Stimulated activated CD8-positive, alpha-beta memory T cell treated with anti-CD3 and anti-CD28 coated beads, Interleukin-12 subunit alpha, Interleukin-12 subunit beta, amount 100 ng/mL, for 4 hours (primary cell): ENCODE measurements around the gene CCDC15.
"Not testable (repeated sequence)": the region's sequence is repeated elsewhere in the genome, so short reads cannot be mapped to it uniquely, and the experiment has no call there.

Experiments
- DNase-seq: peaks from one replicate; pipeline ENCODE4 v3.0.0-alpha.2; 2020; ENCODE audit warnings: low read depth

The CCDC15 gene

DNA sequence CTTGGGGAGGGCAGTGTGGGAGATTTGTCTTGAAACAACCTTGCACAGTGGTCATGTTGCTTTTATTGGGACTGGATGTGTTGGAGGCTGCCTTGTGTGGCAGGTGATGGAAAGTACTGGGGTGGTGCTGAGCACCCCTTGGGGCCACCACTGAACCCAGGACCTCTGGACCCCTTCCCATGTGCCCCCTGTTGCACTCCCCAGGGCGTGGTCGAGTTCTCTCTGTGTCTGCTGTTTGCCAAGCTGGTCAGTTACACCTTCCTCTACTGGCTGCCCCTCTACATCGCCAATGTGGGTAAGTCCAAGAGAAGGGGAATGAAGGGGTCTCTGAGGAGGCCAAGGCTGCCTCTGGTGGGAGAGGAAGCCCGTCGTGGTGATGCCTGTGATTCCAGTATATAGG lies 128.0 kb downstream of the CCDC15 start:
- DNase-seq, result no peak

DNA sequence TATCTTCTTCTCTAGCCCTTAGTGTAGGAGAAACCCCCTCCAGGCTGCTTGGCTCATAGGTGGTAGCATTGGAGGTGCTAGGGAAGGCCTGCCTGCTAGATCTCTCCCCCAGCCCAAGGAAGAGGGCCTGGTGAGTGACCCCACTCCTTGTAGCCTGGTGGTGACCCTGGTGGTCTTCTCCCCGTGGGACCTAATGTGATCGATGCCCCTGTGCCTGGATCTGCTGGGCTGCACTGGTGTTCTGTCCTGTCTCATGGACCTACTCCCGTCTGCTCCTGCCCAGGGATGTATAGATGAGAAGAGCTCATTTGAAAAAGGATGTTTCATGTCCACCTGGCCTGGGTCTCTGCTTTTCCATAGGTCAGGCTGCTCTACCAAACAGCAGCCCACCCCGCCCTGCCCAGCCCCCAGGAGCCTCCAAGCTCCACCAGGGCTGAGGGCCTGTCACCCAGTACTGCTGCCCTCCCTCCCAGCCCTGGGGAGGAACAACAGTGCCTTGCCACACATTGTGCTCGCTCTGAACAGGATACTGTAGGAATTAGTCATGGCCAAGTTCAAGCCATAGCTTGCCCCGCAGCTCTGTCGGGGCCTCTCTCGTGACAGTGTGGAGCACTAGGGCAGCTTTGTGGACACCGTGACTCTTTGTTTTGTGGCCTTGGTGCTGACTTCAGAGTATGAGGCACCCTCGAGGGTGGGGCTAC lies 128.8 kb downstream of the CCDC15 start:
- DNase-seq, result no peak

DNA sequence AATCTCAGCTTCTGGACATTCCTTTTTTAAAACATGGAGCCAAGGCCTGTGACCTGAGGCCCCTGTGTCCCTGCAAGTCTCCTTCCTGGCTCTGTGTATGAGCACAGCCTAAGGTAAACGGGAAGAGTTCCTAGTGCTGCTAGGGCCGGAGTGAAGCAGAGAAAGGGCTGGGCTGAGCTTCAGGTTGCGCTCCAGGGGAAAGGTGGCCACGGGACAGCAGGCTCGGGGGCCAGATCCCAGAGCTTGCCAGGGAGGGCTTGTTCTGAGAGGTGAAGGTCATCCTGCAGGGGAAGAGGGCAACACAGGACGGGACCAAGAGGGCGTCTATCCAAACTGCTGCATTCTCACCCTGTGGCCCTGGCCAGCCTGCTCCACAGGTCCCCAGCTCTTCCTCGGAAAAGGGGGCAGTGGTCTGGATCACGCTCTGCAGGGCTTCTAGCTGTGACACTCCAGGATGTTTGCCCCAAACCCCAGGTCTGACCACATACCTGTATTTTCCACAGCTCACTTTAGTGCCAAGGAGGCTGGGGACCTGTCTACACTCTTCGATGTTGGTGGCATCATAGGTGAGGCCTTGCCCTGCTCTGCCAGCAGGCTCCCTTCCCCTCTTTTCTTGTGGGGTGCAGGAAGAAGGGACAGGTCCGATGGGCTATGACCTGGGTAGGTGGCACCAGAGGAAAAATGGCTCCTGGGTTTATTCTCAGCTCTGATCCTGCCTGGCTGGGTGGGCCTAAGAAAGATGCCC lies 129.5 kb downstream of the CCDC15 start:
- no peak for DNase-seq

DNA sequence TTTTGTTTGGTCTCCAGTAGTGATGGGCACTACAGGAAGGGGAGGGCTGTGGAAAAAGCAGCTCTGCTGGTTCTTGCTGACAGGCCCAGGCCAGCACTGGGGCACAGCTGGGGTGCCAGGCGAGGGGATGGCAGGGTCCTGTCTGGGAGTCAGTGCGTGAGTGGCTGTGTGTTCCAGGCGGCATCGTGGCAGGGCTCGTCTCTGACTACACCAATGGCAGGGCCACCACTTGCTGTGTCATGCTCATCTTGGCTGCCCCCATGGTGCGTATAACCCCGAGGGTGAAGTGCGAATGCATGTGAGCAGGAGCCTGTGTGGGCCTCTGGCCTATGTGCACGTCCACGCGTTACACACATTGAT lies 130.0 kb downstream of the CCDC15 start:
- DNase-seq, result no peak

DNA sequence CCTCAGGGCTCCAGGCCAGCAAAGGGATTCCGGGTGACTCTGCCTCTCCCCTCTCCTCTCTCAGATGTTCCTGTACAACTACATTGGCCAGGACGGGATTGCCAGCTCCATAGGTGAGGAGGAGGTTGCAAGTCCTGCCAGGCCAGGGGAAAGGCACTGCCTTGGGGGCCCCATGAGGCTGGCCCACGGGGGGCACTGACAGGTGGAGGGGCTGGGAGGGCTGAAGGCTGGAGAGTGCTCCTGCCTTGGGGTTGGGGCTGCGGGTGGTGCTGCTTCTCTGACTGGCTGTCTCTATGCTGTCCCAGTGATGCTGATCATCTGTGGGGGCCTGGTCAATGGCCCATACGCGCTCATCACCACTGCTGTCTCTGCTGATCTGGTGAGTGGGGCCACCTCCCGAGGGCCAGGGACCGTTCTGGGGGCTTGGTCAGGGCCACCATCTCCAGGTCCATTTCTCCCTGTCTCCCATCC lies 130.8 kb downstream of the CCDC15 start:
- DNase-seq, result no peak

DNA sequence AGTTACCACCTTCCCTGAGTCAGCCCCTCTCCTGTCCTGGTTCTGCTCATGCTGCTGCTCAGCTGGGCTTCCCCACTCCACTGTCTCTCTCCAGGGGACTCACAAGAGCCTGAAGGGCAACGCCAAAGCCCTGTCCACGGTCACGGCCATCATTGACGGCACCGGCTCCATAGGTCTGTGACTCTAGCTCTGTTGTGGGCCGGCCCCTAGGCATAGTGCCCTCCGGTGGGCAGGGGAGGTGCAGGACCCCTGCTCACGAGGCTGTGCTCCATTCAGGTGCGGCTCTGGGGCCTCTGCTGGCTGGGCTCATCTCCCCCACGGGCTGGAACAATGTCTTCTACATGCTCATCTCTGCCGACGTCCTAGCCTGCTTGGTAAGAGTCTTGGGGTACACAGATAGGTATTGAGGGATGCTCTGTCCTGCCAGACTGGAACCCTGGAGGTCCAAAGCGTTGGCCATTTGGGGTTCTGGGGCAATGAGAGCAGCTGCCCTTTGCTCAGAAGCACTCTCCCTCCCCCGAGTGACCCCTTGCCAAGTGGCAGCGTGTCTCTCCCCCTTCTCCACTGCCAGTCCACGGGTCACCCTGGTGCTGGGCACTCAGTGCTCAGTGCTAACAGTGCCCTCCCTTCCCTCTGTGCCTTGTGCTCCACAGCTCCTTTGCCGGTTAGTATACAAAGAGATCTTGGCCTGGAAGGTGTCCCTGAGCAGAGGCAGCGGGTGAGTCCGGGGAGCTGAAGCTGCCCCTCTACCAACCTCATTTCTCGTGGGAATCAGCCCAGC lies 131.5 kb downstream of the CCDC15 start:
- no peak for DNase-seq

DNA sequence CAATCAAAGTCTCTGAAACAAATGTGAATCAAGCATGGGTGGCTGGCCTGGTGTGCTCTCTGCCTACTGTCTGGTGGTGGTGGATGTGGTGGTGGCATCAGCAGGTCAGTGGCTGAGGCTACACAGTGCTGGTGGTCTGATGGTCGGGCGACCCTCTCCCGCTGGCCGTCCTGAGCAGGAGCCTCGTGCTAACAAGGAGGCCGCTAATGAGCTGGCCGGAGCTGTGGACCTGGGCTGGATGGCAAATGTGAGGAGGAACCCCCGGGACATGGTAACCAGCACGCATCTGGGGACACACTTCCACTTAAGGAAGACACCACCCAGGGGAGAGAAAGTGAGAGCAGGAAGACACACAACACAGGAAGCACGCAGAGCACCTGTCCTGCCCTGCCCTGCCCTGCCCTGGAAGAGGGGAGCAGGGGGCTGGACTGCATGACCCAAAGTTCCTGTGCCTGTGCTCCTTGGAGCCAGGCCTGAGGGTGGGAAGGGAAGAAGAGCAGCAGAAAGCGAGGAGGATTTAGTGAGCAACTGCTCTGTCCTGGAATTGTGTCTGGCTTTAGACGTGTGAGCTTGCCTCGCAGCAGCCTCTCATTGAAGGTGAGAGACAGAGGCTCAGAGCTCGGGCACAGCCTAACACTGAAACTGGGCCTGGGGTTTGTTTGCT lies 132.8 kb downstream of the CCDC15 start:
- DNase-seq, result no peak

DNA sequence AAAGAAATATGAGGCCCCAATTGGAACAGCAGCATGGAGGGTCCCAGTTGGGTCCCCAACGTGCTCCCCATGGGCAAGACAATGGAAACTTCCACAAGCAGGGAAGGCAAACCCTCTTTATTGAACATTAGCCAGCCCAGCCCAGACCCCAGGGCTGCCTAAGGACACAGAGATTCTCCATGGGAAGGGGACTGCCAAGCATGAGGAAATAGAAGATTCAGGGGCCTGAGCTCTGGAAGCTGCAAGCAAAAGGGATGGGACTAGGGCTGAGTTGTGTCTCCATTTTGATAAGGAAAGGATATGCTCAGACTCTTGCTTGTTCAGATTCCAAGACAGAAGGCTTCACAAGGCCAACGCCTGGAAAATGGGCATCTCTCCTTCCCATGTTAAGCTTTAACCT lies 134.1 kb downstream of the CCDC15 start:
- no peak for DNase-seq

DNA sequence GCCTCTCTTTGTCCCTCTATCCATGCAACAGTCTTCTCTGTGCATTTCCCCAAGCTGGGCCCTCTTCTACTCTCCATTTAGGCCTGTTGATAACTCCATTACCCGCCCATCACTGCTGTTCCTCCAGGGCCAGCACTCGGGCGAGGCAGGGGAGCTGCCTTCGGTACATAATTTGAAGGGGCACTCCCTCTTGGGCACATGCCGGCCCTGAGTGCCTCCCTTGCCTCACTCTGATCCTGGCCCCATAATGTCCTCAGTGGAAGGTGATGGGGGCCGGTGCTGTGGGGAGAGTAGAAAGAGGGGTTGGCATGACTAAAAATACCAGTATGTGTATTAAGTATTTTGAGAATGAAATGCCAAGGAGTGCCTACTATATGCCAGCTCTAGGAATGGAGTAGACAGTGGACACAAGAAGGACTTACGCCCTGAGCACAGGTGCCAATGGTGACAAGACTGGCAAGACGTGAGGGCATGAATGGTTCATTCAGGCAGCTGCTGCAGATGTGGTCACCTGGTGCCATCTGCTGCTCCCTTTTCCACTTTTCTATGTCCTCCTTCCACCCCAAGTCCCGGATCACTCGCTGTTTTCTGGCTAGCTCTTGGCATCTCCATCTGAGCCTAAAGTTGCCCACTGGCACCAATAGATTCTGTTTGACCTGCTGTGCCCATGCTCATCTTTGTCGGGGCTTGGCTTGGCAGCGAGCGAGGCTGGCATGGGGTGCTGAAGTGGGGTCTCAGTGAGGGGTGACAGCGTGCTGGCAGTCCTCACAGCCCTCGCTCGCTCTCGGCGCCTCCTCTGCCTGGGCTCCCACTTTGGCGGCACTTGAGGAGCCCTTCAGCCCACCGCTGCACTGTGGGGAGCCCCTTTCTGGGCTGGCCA lies 134.8 kb downstream of the CCDC15 start:
- DNase-seq, result no peak

DNA sequence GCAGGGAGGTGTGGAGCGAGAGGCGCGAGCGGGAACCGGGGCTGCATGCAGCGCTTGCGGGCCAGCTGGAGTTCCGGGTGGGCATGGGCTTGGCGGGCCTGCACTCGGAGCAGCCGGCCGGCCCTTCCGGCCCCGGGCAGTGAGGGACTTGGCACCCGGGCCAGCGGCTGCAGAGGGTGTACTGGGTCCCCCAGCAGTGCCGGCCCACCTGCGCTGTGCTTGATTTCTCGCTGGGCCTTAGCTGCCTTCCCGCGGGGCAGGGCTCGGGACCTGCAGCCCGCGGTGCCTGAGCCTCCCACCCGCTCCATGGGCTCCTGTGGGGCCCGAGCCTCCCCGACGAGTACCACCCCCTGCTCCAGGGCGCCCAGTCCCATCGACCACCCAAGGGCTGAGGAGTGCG lies 135.5 kb downstream of the CCDC15 start:
- not testable (repeated sequence) for DNase-seq

DNA sequence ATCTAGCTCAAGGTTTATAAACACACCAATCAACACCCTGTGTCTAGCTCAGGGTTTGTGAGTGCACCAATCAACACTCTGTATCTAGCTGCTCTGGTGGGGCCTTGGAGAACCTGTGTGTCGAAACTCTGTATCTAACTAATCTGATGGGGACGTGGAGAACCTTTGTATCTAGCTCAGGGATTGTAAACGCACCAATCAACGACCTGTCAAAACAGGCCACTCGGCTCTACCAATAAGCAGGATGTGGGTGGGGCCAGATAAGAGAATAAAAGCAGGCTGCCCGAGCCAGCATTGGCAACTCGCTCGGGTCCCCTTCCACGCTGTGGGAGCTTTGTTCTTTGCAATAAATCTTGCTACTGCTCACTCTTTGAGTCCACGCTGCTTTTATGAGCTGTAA lies 136.1 kb downstream of the CCDC15 start:
- DNase-seq, result not testable (repeated sequence)

DNA sequence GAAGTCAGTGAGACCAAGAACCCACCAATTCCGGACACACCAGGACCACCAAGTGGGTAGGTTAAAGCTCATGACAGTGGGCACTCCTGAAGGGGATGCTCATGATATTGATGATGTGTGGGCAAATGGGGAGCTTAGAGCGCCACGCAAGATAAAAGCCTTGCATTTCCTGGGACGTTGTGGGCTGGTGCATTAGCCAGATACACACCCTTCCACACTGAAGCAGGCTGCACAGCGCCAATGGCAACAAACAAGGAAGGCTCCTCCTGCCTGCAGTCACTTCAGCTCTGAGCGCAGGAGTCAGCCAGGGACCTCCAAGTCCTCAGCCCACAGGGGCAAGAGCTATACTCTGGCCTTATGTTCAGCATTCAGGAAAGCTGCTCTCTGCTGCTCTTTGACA lies 136.8 kb downstream of the CCDC15 start:
- DNase-seq, result no peak
